Lower leg skin (tissue), 4 donors: Measurements from ENCODE around the gene LMBR1. TPM values are rescaled to one million over a fixed set of nuclear protein-coding genes. Genes with fewer than 3 reads are reported as not detected.

ENCODE experiments used
- DNase-seq, 2 donors: peaks; one replicate each; pipeline ENCODE4 v3.0.0-alpha.2; 2019; ENCODE audit warnings: low spot score in 2 of 2
- H3K4me3 ChIP-seq: fragments of 200-600 bp; sonication (generic); 2 replicates; pipeline ENCODE4 v1.5.1; 2017; ENCODE audit warnings: mild to moderate bottlenecking, low read depth; ENCODE audit not compliant: poor library complexity, severe bottlenecking
- CTCF ChIP-seq, 3 donors: fragments of 450-650 bp; IDR thresholded peaks; one replicate each; pipeline ENCODE4 v1.5.1; 2016; ENCODE audit warnings: antibody characterized with exemption in 3 of 3, mild to moderate bottlenecking in 3 of 3, moderate library complexity in 2 of 3
- POLR2A ChIP-seq, 2 donors: fragments of 450-650 bp; IDR thresholded peaks; one replicate each; pipeline ENCODE4 v1.6.1; 2016 to 2017; ENCODE audit warnings: antibody characterized with exemption in 2 of 2, mild to moderate bottlenecking in 1 of 2, moderate library complexity in 1 of 2
- WGBS, 2 donors: methylation state at CpG; one replicate each; pipeline ENCODE4 v1.1.5; 2018; 5-methylcytosine and 5-hydroxymethylcytosine counted together
- intact Hi-C: fragments of 100-400 bp; cut with DNase I; formaldehyde crosslinking; loops from one replicate; pipeline ENCODE4 v1.15.0; 2023; ENCODE audit warnings: low total_unique reads
- total RNA-seq, 4 donors: library from RNA; depleted of rRNA; stranded (reverse); fragments of >200 nt; gene quantifications; one replicate each; pipeline ENCODE4 v1.1.0, GENCODE V29; 2016

LMBR1 gene
- total RNA-seq, 4 donors from 2014 or later, result 44.1 to 67.0 (median 55.9) TPM

- no peak for TF ChIP-seq CTCF (IDR thresholded peaks at IDR 0.05)
- no peak for TF ChIP-seq POLR2A (IDR thresholded peaks at IDR 0.05)
- no peak overlapping the region for H3K4me3 ChIP-seq
- intact Hi-C loops, result no loop called here
- no peak for DNase-seq
- WGBS, 2 donors, result 93 to 95% methylated on average over 2 of the region's 2 CpGs
These were observed 133.8 kb downstream of the LMBR1 start for GRCh38 chr7:156759143-156759542.

GRCh38 chr7:156754201-156754600, 138.8 kb downstream of the LMBR1 start:
- no peak for DNase-seq
- WGBS, 2 donors, result 83 to 89% methylated on average over 4 of the region's 4 CpGs
- intact Hi-C loops, result loop anchor here (5.0 kb wide), 1 partner anchor 1208 kb away; no protein-coding TSS in a partner anchor
- TF ChIP-seq CTCF (IDR thresholded peaks at IDR 0.05) (no peak), POLR2A (IDR thresholded peaks at IDR 0.05) (no peak)
- no peak overlapping the region for H3K4me3 ChIP-seq

GRCh38 chr7:156753630-156754029, 139.4 kb downstream of the LMBR1 start:
- WGBS, 2 donors, result 89 to 96% methylated on average over 7 of the region's 7 CpGs
- intact Hi-C loops, result loop anchor here (5.0 kb wide), 1 partner anchor 1209 kb away; no protein-coding TSS in a partner anchor
- no peak for DNase-seq
- no peak for TF ChIP-seq CTCF (IDR thresholded peaks at IDR 0.05)
- no peak for TF ChIP-seq POLR2A (IDR thresholded peaks at IDR 0.05)
- H3K4me3 ChIP-seq, result no peak overlapping the region

GRCh38 chr7:156753229-156753560, 139.8 kb downstream of the LMBR1 start:
- WGBS, 2 donors, result 93 to 94% methylated on average over 4 of the region's 4 CpGs
- no peak overlapping the region for H3K4me3 ChIP-seq
- intact Hi-C loops, result loop anchor here (5.0 kb wide), 1 partner anchor 1209 kb away; no protein-coding TSS in a partner anchor
- TF ChIP-seq POLR2A (IDR thresholded peaks at IDR 0.05) (no peak), CTCF (IDR thresholded peaks at IDR 0.05) (no peak)
- no peak for DNase-seq

- intact Hi-C loops, result loop anchor here (5.0 kb wide), 1 partner anchor 1210 kb away; no protein-coding TSS in a partner anchor
- 85% methylated on average over 7 of the region's 7 CpGs for WGBS, 2 donors
- H3K4me3 ChIP-seq, result no peak overlapping the region
- no peak for TF ChIP-seq CTCF (IDR thresholded peaks at IDR 0.05)
- DNase-seq, result no peak
These were observed 140.4 kb downstream of the LMBR1 start for GRCh38 chr7:156752367-156753228.
